Measurements from ENCODE around the gene MED9. TPM values are rescaled to one million over a fixed set of nuclear protein-coding genes. Genes with fewer than 3 reads are reported as not detected.
"Not testable (repeated sequence)": the region's sequence is repeated elsewhere in the genome, so short reads cannot be mapped to it uniquely, and the experiment has no call there.

MED9 gene
- polyA plus RNA-seq, 1 of the 3 experiments (the other 2 are of a cell fraction) = 10.1 TPM

- H3K9me2 ChIP-seq; H3K9me3 ChIP-seq; H3K36me3 ChIP-seq (replicated peaks in 1 of 2; ENCODE audit: control insufficient read depth in 1 of 2, insufficient read depth in 2 of 2, low read length in 1 of 2); H3K27me3 ChIP-seq (ENCODE audit: insufficient read depth); H3K4me1 ChIP-seq (ENCODE audit: control insufficient read depth in 1 of 2, insufficient read depth in 2 of 2, low read depth in 1 of 2, low read length in 1 of 2); H3F3A ChIP-seq (replicated peaks; ENCODE audit: insufficient read depth); H3K9ac ChIP-seq; H3K4me2 ChIP-seq; H4K20me1 ChIP-seq (ENCODE audit: insufficient read depth); H3K27ac ChIP-seq (ENCODE audit: low read depth in 2 of 2, low read length in 1 of 2); CTCF ChIA-PET; H3K4me3 ChIP-seq (ENCODE audit: low read depth in 2 of 2, low read length in 1 of 2); H3K79me2 ChIP-seq (ENCODE audit: insufficient read depth); POLR2A ChIA-PET; DNase-seq; H2AFZ ChIP-seq (ENCODE audit: low read depth): not testable (repeated sequence)
- 29% methylated on average over 3 of the region's 4 CpGs for WGBS (ENCODE audit: low lambda C conversion rate)
These were observed 45.9 kb upstream of the MED9 start for GRCh38 chr17:17430924-17431323.

- Histone ChIP-seq H3K27ac (ENCODE audit: low read depth in 2 of 2, low read length in 1 of 2) (no peak overlapping the region), H3K79me2 (ENCODE audit: insufficient read depth) (no peaks in the 10 kb centered on the region), H3K27me3 (ENCODE audit: insufficient read depth) (no peaks in the 10 kb centered on the region), H3K9ac (no peak overlapping the region), H2AFZ (ENCODE audit: low read depth) (no peak overlapping the region), H3K4me3 (ENCODE audit: low read depth in 2 of 2, low read length in 1 of 2) (no peak overlapping the region), H3K9me3 (no peaks in the 10 kb centered on the region), H3K4me1 (ENCODE audit: control insufficient read depth in 1 of 2, insufficient read depth in 2 of 2, low read depth in 1 of 2, low read length in 1 of 2) (peaks cover 0 to 6% of the 10 kb centered on the region in 2 experiments; a peak in 1 of 4 replicates), H4K20me1 (ENCODE audit: insufficient read depth) (no peaks in the 10 kb centered on the region), H3F3A (replicated peaks; ENCODE audit: insufficient read depth) (peaks cover 6% of the 10 kb centered on the region), H3K36me3 (replicated peaks in 1 of 2; ENCODE audit: control insufficient read depth in 1 of 2, insufficient read depth in 2 of 2, low read length in 1 of 2) (no peaks in the 10 kb centered on the region), H3K9me2 (no peaks in the 10 kb centered on the region), H3K4me2 (no peak overlapping the region)
- no peak for DNase-seq
- TF ChIP-seq GATA2 (CRISPR knock-in tag; IDR thresholded peaks at IDR 0.05) = no peak
- no peak for TF ChIP-seq SIN3A (IDR thresholded peaks at IDR 0.05; ENCODE audit: borderline replicate concordance, low read depth, low read length)
- no peak for TF ChIP-seq YY1 (IDR thresholded peaks at IDR 0.05; ENCODE audit: low read depth)
- no peak for TF ChIP-seq FOXJ3 (CRISPR knock-in tag; IDR thresholded peaks at IDR 0.05)
- TF ChIP-seq MAX (IDR thresholded peaks at IDR 0.05; ENCODE audit: low read depth) = no peak
- no peak for TF ChIP-seq TAF1 (IDR thresholded peaks at IDR 0.05; ENCODE audit: borderline replicate concordance, low read depth, low read length)
- no peak for TF ChIP-seq CTCF (IDR thresholded peaks at IDR 0.05)
- no peak for TF ChIP-seq FOXM1 (IDR thresholded peaks at IDR 0.05; ENCODE audit: low read depth)
- TF ChIP-seq USF1 (IDR thresholded peaks at IDR 0.05; ENCODE audit: borderline replicate concordance, low read depth) = no peak
- no peak for TF ChIP-seq ELF1 (IDR thresholded peaks at IDR 0.05)
- TF ChIP-seq CHD2 (IDR thresholded peaks at IDR 0.05; ENCODE audit: low read length, partially characterized antibody) = no peak
- TF ChIP-seq IRF3 (IDR thresholded peaks at IDR 0.05; ENCODE audit: low read depth, low read length) = no peak
- no peak for TF ChIP-seq SMC3 (IDR thresholded peaks at IDR 0.05; ENCODE audit: low read depth, low read length)
- TF ChIP-seq USF2 (IDR thresholded peaks at IDR 0.05; ENCODE audit: borderline replicate concordance, low read depth, low read length) = no peak
- TF ChIP-seq TCF12 (IDR thresholded peaks at IDR 0.05) = no peak
- no peak for TF ChIP-seq RFX5 (IDR thresholded peaks at IDR 0.05; ENCODE audit: low read length)
- whole genome bisulfite sequencing (ENCODE audit: low lambda C conversion rate) = 39% methylated on average over 6 of the region's 6 CpGs
- ChIA-PET CTCF (no interaction called here), POLR2A (no interaction called here)
These were observed 45.2 kb upstream of the MED9 start for GRCh38 chr17:17431605-17432004.
